K562 (cell line): ENCODE data around the gene CPHXL2. TPM values are rescaled to one million over a fixed set of nuclear protein-coding genes. Genes with fewer than 3 reads are reported as not detected.

Source experiments
- AFF1 ChIP-seq, 2 experiments: fragments of 450-650 bp; IDR thresholded peaks; 2 replicates each; pipeline ENCODE4 v1.6.1; 2018; ENCODE audit warnings: mild to moderate bottlenecking in 2 of 2, low read depth in 1 of 2; ENCODE audit not compliant: partially characterized antibody in 2 of 2
- ATF7 ChIP-seq: fragments of 450-650 bp; IDR thresholded peaks from 2 replicates; pipeline ENCODE4 v1.7.1; 2014; ENCODE audit warnings: mild to moderate bottlenecking, moderate library complexity
- BRD9 ChIP-seq: fragments of 450-650 bp; IDR thresholded peaks from 2 replicates; pipeline ENCODE4 v1.6.1; 2018; ENCODE audit warnings: low read depth; ENCODE audit not compliant: partially characterized antibody
- EP300 ChIP-seq: IDR thresholded peaks from 2 replicates; pipeline ENCODE4 v1.6.1; 2012; ENCODE audit warnings: low read length, improper control_type of control experiment
- HDAC1 ChIP-seq, 2 experiments: fragments of 450-650 bp; IDR thresholded peaks; 2 replicates each; pipeline ENCODE4 v1.6.1; 2016 to 2017; ENCODE audit warnings: inconsistent platforms in 1 of 2, mild to moderate bottlenecking in 1 of 2, moderate library complexity in 1 of 2
- IRF9 ChIP-seq: fragments of 450-650 bp; IDR thresholded peaks from 2 replicates; pipeline ENCODE4 v1.6.1; 2016; ENCODE audit warnings: missing biosample characterization, missing genetic modification characterization
- MNT ChIP-seq, 2 experiments: fragments of 450-650 bp; conservative IDR thresholded peaks; 2 replicates each; pipeline ENCODE4 v1.6.1; 2017; ENCODE audit warnings: mild to moderate bottlenecking in 2 of 2, moderate library complexity in 2 of 2
- MYNN ChIP-seq, 2 experiments: sonication (generic); formaldehyde crosslinking in 1 of 2; IDR thresholded peaks; 2 replicates each; pipeline versions ENCODE4 v1.5.0 to v1.6.1; 2016 to 2020; ENCODE audit warnings: antibody characterized with exemption in 1 of 2, missing genetic modification reagents in 1 of 2
- POLR2H ChIP-seq: IDR thresholded peaks from 2 replicates; pipeline ENCODE4 v1.6.1; 2016; ENCODE audit warnings: missing genetic modification characterization, low read depth, mild to moderate bottlenecking, control low read depth, missing compliant biosample characterization, moderate library complexity
- TAL1 ChIP-seq: fragments of 450-650 bp; IDR thresholded peaks from 2 replicates; pipeline ENCODE4 v1.6.1; 2016; ENCODE audit warnings: mild to moderate bottlenecking
- TEAD1 ChIP-seq, 2 experiments: fragments of 450-650 bp in 1 of 2; sonication (generic) in 1 of 2; formaldehyde crosslinking; IDR thresholded peaks; 2 replicates each; pipeline versions ENCODE4 v1.4.0 to v1.8.0; 2020 to 2022; ENCODE audit warnings: mild to moderate bottlenecking in 2 of 2, missing genetic modification reagents in 1 of 2
- TEAD4 ChIP-seq, 2 experiments: sonication (generic) in 1 of 2; formaldehyde crosslinking in 1 of 2; IDR thresholded peaks; 2 replicates each; pipeline versions ENCODE4 v1.6.1 to v1.8.0; 2012 to 2022; ENCODE audit warnings: borderline replicate concordance in 1 of 2, inconsistent platforms in 1 of 2, low read length in 1 of 2, mild to moderate bottlenecking in 1 of 2, missing genetic modification reagents in 1 of 2
- VEZF1 ChIP-seq: fragments of 200-800 bp; sonication (Bioruptor generic); IDR thresholded peaks from 2 replicates; pipeline ENCODE4 v1.6.1; 2017; ENCODE audit warnings: missing genetic modification characterization, missing compliant biosample characterization
- ZNF449 ChIP-seq: fragments of 250-450 bp; sonication (Bioruptor Pico); IDR thresholded peaks from 2 replicates; pipeline ENCODE4 v1.8.0; 2022; ENCODE audit warnings: moderate library complexity, mild to moderate bottlenecking, inconsistent platforms
- polyA plus RNA-seq, 8 experiments: library from polyadenylated mRNA; depleted of rRNA in 4 of 8; stranded (reverse) in 5 of 8; unstranded in 3 of 8; fragments of >200 nt; fragmentation: Nextera tagmentation in 2 of 8; fragmentation: Illumina TruSeq in 1 of 8; extraction: Ambion mirVana in 2 of 8; extraction: Trizol in 1 of 8; gene quantifications; 2 replicates each; pipeline versions ENCODE4 v1.2.1 to v1.2.3, GENCODE V29; 2011 to 2014; ENCODE audit warnings: inconsistent platforms in 1 of 8, missing spikeins in 1 of 8
- total RNA-seq, 7 experiments: library from RNA; depleted of rRNA in 6 of 7; stranded (reverse); fragments of >200 nt in 6 of 7; fragmentation: Illumina TruSeq in 2 of 7; extraction: Trizol in 2 of 7; gene quantifications; 2 replicates each; pipeline versions ENCODE4 v1.2.1 to v1.2.3, GENCODE V29; 2011 to 2021; ENCODE audit warnings: low replicate concordance in 1 of 7

Gene CPHXL2
- total and polyA plus RNA-seq, 9 of the 15 experiments (the other 6 are each of a cell fraction or from before 2014, with no cell fraction given) = not detected

- TF ChIP-seq TEAD4 (IDR thresholded peaks at IDR 0.05; ENCODE audit: low read length) (peak; percentile 88), TEAD4 (CRISPR knock-in tag; IDR thresholded peaks at IDR 0.05; ENCODE audit: borderline replicate concordance) (no peak), HDAC1 (IDR thresholded peaks at IDR 0.05) (peak in 1 of 2 experiments; percentile 80; a peak in 2 of 4 replicates), MNT (conservative IDR thresholded peaks at IDR 0.05) (peak in 1 of 2 experiments; percentile 35; a peak in 2 of 4 replicates), ZNF449 (peak; percentile 65; the same call in 1 of the 2 replicates), TEAD1 (CRISPR knock-in tag; IDR thresholded peaks at IDR 0.05) (peak in 1 of 2 experiments; percentile 74; a peak in 1 of 4 replicates), VEZF1 (peak; percentile 54), TAL1 (peak; percentile 93), BRD9 (peak; percentile 55), AFF1 (IDR thresholded peaks at IDR 0.05; ENCODE audit: low read depth in 1 of 2, partially characterized antibody in 2 of 2) (peak in 1 of 2 experiments; percentile 58), IRF9 (tag) (no peak), EP300 (peak; percentile 92), MYNN (IDR thresholded peaks at IDR 0.05) (0 out of 2 replicates have a peak, but pooled peaks have one; percentile 15), MYNN (CRISPR knock-in tag; IDR thresholded peaks at IDR 0.05) (no peak), POLR2H (tag) (no peak), ATF7 (peak; percentile 51; the same call in 1 of the 2 replicates)
These were observed 55.7 kb downstream of the CPHXL2 start (continued) for GRCh38 chr16:75621170-75621477.
